ENCODE measurements around the gene COL19A1.

COL19A1 gene

DNA sequence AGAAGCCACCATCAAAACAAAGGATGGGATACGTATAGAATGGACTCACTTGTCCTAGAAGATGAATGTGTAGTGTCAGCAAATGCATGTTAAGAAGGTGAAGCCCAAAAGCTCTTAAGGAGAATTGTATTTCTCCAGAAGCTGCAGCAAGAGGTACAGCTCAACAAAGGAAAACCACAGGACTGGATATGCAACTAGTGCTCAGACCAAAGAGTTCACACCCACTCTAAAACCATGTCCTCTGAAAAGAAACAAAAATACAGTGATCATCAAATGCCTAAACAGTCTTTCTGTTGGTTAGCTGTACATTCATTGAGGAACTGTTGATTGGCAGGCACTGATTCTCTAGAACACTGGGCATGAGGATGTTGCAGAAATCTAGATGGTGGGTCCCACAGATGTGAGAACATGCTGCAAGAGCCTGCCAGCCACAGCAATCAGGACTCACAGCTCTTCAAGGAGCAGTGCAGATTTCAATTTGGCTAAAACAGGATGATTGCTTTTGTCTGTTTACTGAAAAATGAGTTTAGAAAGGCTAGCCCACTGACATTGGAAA, 342.0 kb downstream of the COL19A1 start:
- no peaks in the 10 kb centered on the region for H3K4me1 ChIP-seq
- DNase-seq: no peak
- H3K27ac ChIP-seq: no peak overlapping the region
- no peak overlapping the region for H3K4me3 ChIP-seq
- no peaks in the 10 kb centered on the region for H3K27me3 ChIP-seq
- TF ChIP-seq, protein P1, sequence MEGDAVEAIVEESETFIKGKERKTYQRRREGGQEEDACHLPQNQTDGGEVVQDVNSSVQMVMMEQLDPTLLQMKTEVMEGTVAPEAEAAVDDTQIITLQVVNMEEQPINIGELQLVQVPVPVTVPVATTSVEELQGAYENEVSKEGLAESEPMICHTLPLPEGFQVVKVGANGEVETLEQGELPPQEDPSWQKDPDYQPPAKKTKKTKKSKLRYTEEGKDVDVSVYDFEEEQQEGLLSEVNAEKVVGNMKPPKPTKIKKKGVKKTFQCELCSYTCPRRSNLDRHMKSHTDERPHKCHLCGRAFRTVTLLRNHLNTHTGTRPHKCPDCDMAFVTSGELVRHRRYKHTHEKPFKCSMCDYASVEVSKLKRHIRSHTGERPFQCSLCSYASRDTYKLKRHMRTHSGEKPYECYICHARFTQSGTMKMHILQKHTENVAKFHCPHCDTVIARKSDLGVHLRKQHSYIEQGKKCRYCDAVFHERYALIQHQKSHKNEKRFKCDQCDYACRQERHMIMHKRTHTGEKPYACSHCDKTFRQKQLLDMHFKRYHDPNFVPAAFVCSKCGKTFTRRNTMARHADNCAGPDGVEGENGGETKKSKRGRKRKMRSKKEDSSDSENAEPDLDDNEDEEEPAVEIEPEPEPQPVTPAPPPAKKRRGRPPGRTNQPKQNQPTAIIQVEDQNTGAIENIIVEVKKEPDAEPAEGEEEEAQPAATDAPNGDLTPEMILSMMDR (IDR thresholded peaks at IDR 0.05): no peak
- H3K36me3 ChIP-seq: no peaks in the 10 kb centered on the region
- H3K9me3 ChIP-seq: no peaks in the 10 kb centered on the region
- intact Hi-C loops (cut with DNase I; ENCODE audit: low total_unique reads): no loop called here

DNA sequence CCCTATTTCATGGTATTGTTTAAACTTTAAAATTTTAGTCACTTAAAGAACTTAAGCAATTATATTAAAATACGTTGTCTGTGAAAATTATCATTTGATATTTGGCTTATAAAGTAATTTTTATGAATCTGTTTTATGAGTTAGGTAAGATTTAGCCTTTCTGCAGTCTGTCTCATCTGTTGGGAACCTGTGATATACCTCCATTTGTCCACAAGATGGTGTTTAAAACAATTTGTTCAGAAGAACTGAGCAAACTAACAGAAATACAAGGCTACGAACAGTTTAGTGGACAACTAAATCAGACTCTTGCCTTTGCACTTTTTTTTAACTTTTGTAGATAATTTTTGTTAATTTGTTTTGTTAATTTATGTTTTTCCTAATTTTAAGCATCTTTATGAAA, 344.1 kb downstream of the COL19A1 start:
- TF ChIP-seq, protein P1 (IDR thresholded peaks at IDR 0.05): no peak
- Histone ChIP-seq H3K4me1 (no peaks in the 10 kb centered on the region), H3K36me3 (no peaks in the 10 kb centered on the region), H3K4me3 (no peak overlapping the region), H3K27ac (no peak overlapping the region), H3K9me3 (no peaks in the 10 kb centered on the region), H3K27me3 (no peaks in the 10 kb centered on the region)
- intact Hi-C loops (cut with DNase I; ENCODE audit: low total_unique reads): no loop called here
- no peak for DNase-seq

DNA sequence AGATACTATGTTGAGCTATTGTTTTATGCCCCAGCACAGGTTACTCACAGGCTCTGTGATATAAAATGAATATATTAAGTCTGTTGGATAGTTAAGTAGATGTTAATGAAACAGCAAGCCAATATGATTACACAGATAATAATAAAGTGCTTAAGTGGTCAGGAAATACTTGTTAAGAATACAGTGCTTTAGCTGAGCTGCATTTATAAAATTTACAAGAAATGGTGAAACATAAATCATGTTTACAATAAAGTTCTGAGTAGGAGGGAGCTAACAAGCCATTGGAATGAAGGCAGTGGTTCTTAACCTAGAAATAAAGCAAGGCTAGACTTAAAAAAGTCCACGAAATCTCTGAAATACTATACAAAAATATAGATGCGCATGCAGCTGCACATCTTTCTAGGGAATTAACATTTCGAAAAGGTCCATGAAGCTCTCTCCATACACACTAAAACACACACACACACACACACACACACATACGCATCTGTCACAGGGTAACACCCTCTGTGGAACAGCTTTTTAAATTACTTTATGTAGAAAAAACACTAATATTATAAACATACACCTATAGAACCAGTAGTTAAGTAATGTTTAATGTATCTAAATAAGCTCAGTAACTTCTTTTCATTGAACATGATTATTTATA, 349.2 kb downstream of the COL19A1 start:
- intact Hi-C loops (cut with DNase I; ENCODE audit: low total_unique reads): no loop called here
- Histone ChIP-seq H3K9me3 (no peaks in the 10 kb centered on the region), H3K27me3 (no peaks in the 10 kb centered on the region), H3K4me1 (no peaks in the 10 kb centered on the region), H3K4me3 (no peak overlapping the region), H3K27ac (no peak overlapping the region), H3K36me3 (no peaks in the 10 kb centered on the region)
- no peak for DNase-seq
- TF ChIP-seq, protein P1 (IDR thresholded peaks at IDR 0.05): no peak

GRCh38 chr6:70216767-70217166, 350.4 kb downstream of the COL19A1 start:
- Histone ChIP-seq H3K27ac (no peak overlapping the region), H3K4me1 (no peaks in the 10 kb centered on the region), H3K9me3 (no peaks in the 10 kb centered on the region), H3K27me3 (no peaks in the 10 kb centered on the region), H3K4me3 (no peak overlapping the region), H3K36me3 (no peaks in the 10 kb centered on the region)
- no peak for DNase-seq
- intact Hi-C loops (cut with DNase I; ENCODE audit: low total_unique reads): no loop called here
- TF ChIP-seq, protein P1 (IDR thresholded peaks at IDR 0.05): no peak

DNA sequence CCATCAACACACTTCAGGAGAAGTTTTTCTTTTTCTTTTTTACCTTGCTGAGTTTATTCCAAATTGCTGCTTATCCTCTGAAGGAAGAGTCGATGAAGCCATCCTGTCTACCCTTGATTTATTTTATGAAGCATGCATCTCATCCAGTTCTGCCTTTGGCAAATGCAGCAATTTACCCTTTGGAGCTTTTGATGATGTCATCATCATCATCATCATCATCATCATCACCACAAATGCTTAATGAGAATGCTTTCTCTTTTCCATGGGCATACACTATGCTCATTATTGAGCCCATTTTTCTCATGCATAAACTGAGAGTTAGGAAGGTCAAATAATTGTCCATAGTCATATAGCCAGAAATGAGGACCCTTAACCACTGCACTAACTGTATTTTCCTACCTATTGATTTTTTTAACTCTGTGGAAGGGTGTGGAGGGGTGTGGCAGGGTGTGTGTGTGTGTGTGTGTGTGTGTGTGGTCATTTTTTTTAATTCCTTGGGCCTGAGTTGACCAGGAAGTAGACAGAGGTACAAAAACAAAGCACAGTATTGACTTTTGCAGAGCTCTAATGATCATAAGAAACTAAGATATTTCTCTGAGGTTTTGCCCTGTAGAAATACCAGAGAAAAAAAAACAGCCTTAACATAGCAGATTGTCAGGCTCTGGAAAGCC, 353.7 kb downstream of the COL19A1 start:
- Histone ChIP-seq H3K27ac (no peak overlapping the region), H3K4me3 (no peak overlapping the region), H3K9me3 (no peaks in the 10 kb centered on the region), H3K4me1 (no peaks in the 10 kb centered on the region), H3K27me3 (no peaks in the 10 kb centered on the region), H3K36me3 (no peaks in the 10 kb centered on the region)
- intact Hi-C loops (cut with DNase I; ENCODE audit: low total_unique reads): no loop called here
- no peak for DNase-seq
- TF ChIP-seq, protein P1 (IDR thresholded peaks at IDR 0.05): no peak
